Pancreas (tissue), 10 donors: Measurements from ENCODE around the gene CFAP46. TPM values are rescaled to one million over a fixed set of nuclear protein-coding genes. Genes with fewer than 3 reads are reported as not detected.

Source experiments
- ATAC-seq, 4 donors: fragments of 200-7000 bp; cut with Tn5 transposase; one replicate each; pipeline versions ENCODE4 v1.8.0 to v1.9.1; 2020; ENCODE audit warnings: mild to moderate bottlenecking in 4 of 4, moderate library complexity in 4 of 4
- DNase-seq, 6 donors: peaks; one replicate each; pipeline ENCODE4 v3.0.0-alpha.2; 2020
- FAIRE-seq: peaks from 2 replicates; lab custom pipeline; 2012; peaks lifted over from hg19 to GRCh38; lab: Jason Lieb, UNC
- H3K27ac ChIP-seq, 4 donors: fragments of 200-600 bp; sonication (generic); 1 replicate in 3 of 4; 2 replicates in 1 of 4; pipeline versions ENCODE4 v1.5.0 to v1.8.0; 2020
- H3K27me3 ChIP-seq, 4 donors: fragments of 200-600 bp; one replicate each; pipeline ENCODE4 v1.8.0; 2021
- H3K36me3 ChIP-seq, 3 donors: fragments of 200-600 bp; sonication (generic) in 1 of 3; one replicate each; pipeline versions ENCODE4 v1.5.0 to v1.8.0; 2020 to 2021
- H3K4me1 ChIP-seq, 3 donors: fragments of 200-600 bp; one replicate each; pipeline ENCODE4 v1.8.0; 2021
- H3K4me3 ChIP-seq, 4 donors: fragments of 200-600 bp; sonication (generic) in 2 of 4; one replicate each; pipeline versions ENCODE4 v1.5.0 to v1.8.0; 2020 to 2021
- H3K9me3 ChIP-seq, 4 donors: fragments of 200-600 bp; one replicate each; pipeline ENCODE4 v1.8.0; 2021
- CTCF ChIP-seq, 4 donors: fragments of 200-600 bp; sonication (generic) in 3 of 4; IDR thresholded peaks; one replicate each; pipeline versions ENCODE4 v1.5.0 to v1.8.0; 2021; ENCODE audit warnings: antibody characterized with exemption in 4 of 4
- WGBS, 2 donors: extraction: QIAGEN DNeasy Blood & Tissue Kit; methylation state at CpG; one replicate each; pipeline ENCODE4 v1.1.7; 2013; 5-methylcytosine and 5-hydroxymethylcytosine counted together
- intact Hi-C, 3 donors: fragments of 100-400 bp; cut with DNase I; formaldehyde crosslinking; loops; one replicate each; pipeline versions ENCODE4 v1.11.1 to v1.14.2; 2022
- polyA plus RNA-seq, 2 donors: library from polyadenylated mRNA; stranded (reverse); fragments of 200-250 nt; gene quantifications; one replicate each; pipeline ENCODE4 v1.2.3, GENCODE V29; 2013
- total RNA-seq, 6 donors: library from RNA; stranded (reverse); fragmentation: NEBNext Ultra II Directional in 4 of 6; extraction: Animal tissue kit (Norgen Biotek cat#: 25700) in 4 of 6; gene quantifications; one replicate each; pipeline versions ENCODE4 v1.2.1 to v1.2.4, GENCODE V29; 2021 to 2023
- donor health status: healthy with polysubstance abuse.
- donor health status: DM: no; HTN: no; CAD: no; lungs with moderate emphysema.
- donor health status: DM: no; HTN: no; CAD: no.
- donor health status: control.
- donor health status: control.
- donor health status: Bipolar disorder and iron deficiency.
- donor health status: DM: yes; HTN: yes; CAD: no.
- donor health status: DM: no; HTN: no; CAD: no.
- donor health status: DM: no; HTN: no; CAD: no.
- donor health status: DM: yes; HTN: yes; CAD: no.

The CFAP46 gene
- 1 to 10 TPM in 2 of 6 donors, under 1 TPM in 4; 0.39 to 1.3 (median 0.79) TPM for total RNA-seq
- polyA plus RNA-seq, result 1 to 10 TPM; 1.3 to 1.6 TPM

- 2 to 3% methylated on average over 55 to 90 of the region's 90 CpGs for WGBS, 2 donors
- TF ChIP-seq CTCF (IDR thresholded peaks at IDR 0.05), result no peak
- peak; percentile 51 to 89 (median 67) for DNase-seq
Observed at GRCh38 chr10:132942101-132943057, at the start of gene CFAP46. CFAP46 (minus strand) TSS chr10:132942570; CDS start chr10:132942484, 86 bp downstream.

GRCh38 chr10:132991706-132992432 lies 49.5 kb upstream of the CFAP46 start:
- H3K4me1 ChIP-seq, result no peaks in the 10 kb centered on the region
- no peak for TF ChIP-seq CTCF (IDR thresholded peaks at IDR 0.05)
- no peaks in the 10 kb centered on the region for H3K27me3 ChIP-seq
- no peak for ATAC-seq
- H3K4me3 ChIP-seq, result no peak overlapping the region
- H3K36me3 ChIP-seq, result no peaks in the 10 kb centered on the region
- peak in 1 of 6 donors; percentile 38 for DNase-seq
- 46 to 52% methylated on average over 19 to 20 of the region's 20 CpGs for WGBS, 2 donors
- H3K27ac ChIP-seq, result no peak overlapping the region
- no peak for FAIRE-seq
- intact Hi-C loops, result no loop called here
- H3K9me3 ChIP-seq, result no peaks in the 10 kb centered on the region

More at GRCh38 chr10:132942101-132943057, at the start of gene CFAP46:
- H3K27me3 ChIP-seq, result no peaks in the 10 kb centered on the region
- H3K4me1 ChIP-seq, result peaks cover 0 to 6% (median 0%) of the 10 kb centered on the region in 3 donors
- H3K9me3 ChIP-seq, result no peaks in the 10 kb centered on the region
- H3K36me3 ChIP-seq, result no peaks in the 10 kb centered on the region
- ATAC-seq (peak; percentile 81 to 92 (median 86)), FAIRE-seq (no peak)
- H3K4me3 ChIP-seq, result peak within 1 kb of the TSS; percentile 43 to 71 (median 50)
- intact Hi-C loops, result loop anchor here in 1 of 3 donors (10.0 kb wide), 1 partner anchor 182 kb away; no protein-coding TSS in a partner anchor
- no peak within 1 kb of the TSS for H3K27ac ChIP-seq

GRCh38 chr10:132990684-132991545 lies 48.5 kb upstream of the CFAP46 start:
- no peak overlapping the region for H3K27ac ChIP-seq
- no peaks in the 10 kb centered on the region for H3K36me3 ChIP-seq
- no peaks in the 10 kb centered on the region for H3K27me3 ChIP-seq
- intact Hi-C loops, result no loop called here
- no peaks in the 10 kb centered on the region for H3K9me3 ChIP-seq
- WGBS, 2 donors, result 54 to 64% methylated on average over 32 of the region's 32 CpGs
- H3K4me3 ChIP-seq, result no peak overlapping the region
- no peak for FAIRE-seq
- peak in 2 of 6 donors; percentile 47 to 69 for DNase-seq
- no peak for ATAC-seq
- H3K4me1 ChIP-seq, result no peaks in the 10 kb centered on the region
- TF ChIP-seq CTCF (IDR thresholded peaks at IDR 0.05), result no peak

- 77 to 81% methylated on average over 46 of the region's 46 CpGs for WGBS, 2 donors
Observed at GRCh38 chr10:132989476-132990415, 47.4 kb upstream of the CFAP46 start.

More at GRCh38 chr10:132989476-132990415, 47.4 kb upstream of the CFAP46 start:
- H3K27ac ChIP-seq, result no peak overlapping the region
- no peaks in the 10 kb centered on the region for H3K27me3 ChIP-seq
- no peaks in the 10 kb centered on the region for H3K9me3 ChIP-seq
- FAIRE-seq (no peak), DNase-seq (peak in 1 of 6 donors; percentile 35), ATAC-seq (no peak)
- no peak overlapping the region for H3K4me3 ChIP-seq
- TF ChIP-seq CTCF (IDR thresholded peaks at IDR 0.05), result no peak
- no peaks in the 10 kb centered on the region for H3K4me1 ChIP-seq
- no peaks in the 10 kb centered on the region for H3K36me3 ChIP-seq
- intact Hi-C loops, result no loop called here
